NB4 (cell line): ENCODE measurements around the gene JDP2.

Experiments used
- DNase-seq: peaks from one replicate; pipeline ENCODE4 v3.0.0; 2010; ENCODE audit warnings: low read depth
- H3K4me3 ChIP-seq: one replicate; pipeline ENCODE4 v1.5.1; 2011; ENCODE audit warnings: mild to moderate bottlenecking, low read depth, low read length, moderate library complexity
- CTCF ChIP-seq: IDR thresholded peaks from one replicate; pipeline ENCODE4 v1.5.1; 2012; ENCODE audit warnings: low read depth, low read length
- MAX ChIP-seq: IDR thresholded peaks from 2 replicates; pipeline ENCODE4 v1.6.1; 2011; ENCODE audit warnings: low read depth, low read length
- MYC ChIP-seq: IDR thresholded peaks from 2 replicates; pipeline ENCODE4 v1.6.1; 2011; ENCODE audit warnings: low read depth, low read length
- POLR2A ChIP-seq: IDR thresholded peaks from 2 replicates; pipeline ENCODE4 v1.6.1; 2011; ENCODE audit warnings: mild to moderate bottlenecking; ENCODE audit not compliant: insufficient read length; ENCODE audit errors: extremely low read depth

The JDP2 gene

GRCh38 chr14:75489480-75489837 lies 61.6 kb downstream of the JDP2 start:
- DNase-seq, result no peak
- TF ChIP-seq POLR2A (no peak), CTCF (no peak), MAX (no peak), MYC (no peak)
- no peak overlapping the region for H3K4me3 ChIP-seq

- no peak overlapping the region for H3K4me3 ChIP-seq
- DNase-seq, result no peak
- TF ChIP-seq CTCF, result no peak
- no peak for TF ChIP-seq POLR2A
- no peak for TF ChIP-seq MYC
- no peak for TF ChIP-seq MAX
Measured at GRCh38 chr14:75491376-75491978, 63.7 kb downstream of the JDP2 start.

GRCh38 chr14:75492832-75493591 lies 65.2 kb downstream of the JDP2 start:
- no peak overlapping the region for H3K4me3 ChIP-seq
- TF ChIP-seq MAX (no peak), CTCF (no peak), POLR2A (no peak), MYC (no peak)
- no peak for DNase-seq

- TF ChIP-seq CTCF (no peak), MAX (no peak)
- H3K4me3 ChIP-seq, result no peak overlapping the region
- DNase-seq, result no peak
Measured at GRCh38 chr14:75493592-75494087, 65.8 kb downstream of the JDP2 start.

- TF ChIP-seq MYC (no peak), POLR2A (no peak), MAX (no peak), CTCF (no peak)
- DNase-seq, result no peak
- no peak overlapping the region for H3K4me3 ChIP-seq
Measured at GRCh38 chr14:75494896-75495295, 67.1 kb downstream of the JDP2 start.
